ENCODE results near the gene VPS4A.
A peak's percentile ranks its signal among the peaks of the same experiment; 100 is the strongest.
"Not testable (repeated sequence)": the region's sequence is repeated elsewhere in the genome, so short reads cannot be mapped to it uniquely, and the experiment has no call there.

Gene VPS4A

DNA sequence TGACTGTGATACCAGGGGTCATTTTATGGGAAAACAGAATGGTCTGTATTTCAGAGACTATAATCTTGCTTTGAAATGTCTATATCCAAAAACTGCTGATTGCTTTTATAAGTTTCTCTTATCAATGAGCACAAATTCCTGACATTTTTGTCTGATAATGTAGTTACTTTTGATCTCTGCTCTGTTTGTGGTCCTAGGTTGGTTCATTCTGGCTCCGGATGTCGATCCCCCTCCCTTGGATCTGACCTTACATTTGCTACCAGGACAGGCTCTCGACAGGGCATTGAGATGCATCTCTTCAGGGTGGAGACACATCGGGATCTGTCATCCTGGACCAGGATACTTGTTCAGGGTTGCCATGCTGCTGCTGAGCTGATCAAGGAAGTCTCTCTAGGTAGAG, 27.3 kb upstream of the VPS4A start:
- Histone ChIP-seq H3K36me3 (peaks cover 54% of the 10 kb centered on the region), H4K20me1 (no peaks in the 10 kb centered on the region), H3K4me3 (no peak overlapping the region), H3K4me1 (no peaks in the 10 kb centered on the region), H3K9ac (no peak overlapping the region), H3K9me3 (no peaks in the 10 kb centered on the region), H3K27ac (no peak overlapping the region), H3K27me3 (no peaks in the 10 kb centered on the region), H3K4me2 (no peak overlapping the region)
- TF ChIP-seq Cebpa-rat (IDR thresholded peaks at IDR 0.05), result no peak

DNA sequence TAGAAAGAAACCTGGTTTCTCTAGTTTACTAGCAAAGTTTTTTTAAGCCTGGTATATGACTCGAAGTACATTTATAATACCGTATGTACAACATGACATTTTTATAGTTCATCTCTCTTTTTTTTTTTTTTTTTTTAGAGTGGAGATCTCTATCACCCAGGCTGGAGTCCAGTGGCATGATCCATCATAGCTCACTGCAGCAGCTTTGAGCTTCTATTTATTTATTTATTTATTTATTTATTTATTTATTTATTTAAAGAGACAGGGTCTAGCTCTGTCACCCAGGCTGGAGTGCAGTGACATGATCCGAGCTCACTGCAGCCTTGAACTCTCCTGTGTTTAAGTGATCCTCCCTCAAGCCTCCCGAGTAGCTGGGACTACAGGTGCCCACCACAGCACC, 25.9 kb upstream of the VPS4A start:
- Histone ChIP-seq H3K9ac (no peak overlapping the region), H4K20me1 (no peaks in the 10 kb centered on the region), H3K27me3 (no peaks in the 10 kb centered on the region), H3K36me3 (peaks cover 63% of the 10 kb centered on the region), H3K4me3 (no peak overlapping the region), H3K4me1 (no peaks in the 10 kb centered on the region), H3K4me2 (no peak overlapping the region), H3K9me3 (no peaks in the 10 kb centered on the region), H3K27ac (no peak overlapping the region)
- no peak for TF ChIP-seq Cebpa-rat (IDR thresholded peaks at IDR 0.05)

DNA sequence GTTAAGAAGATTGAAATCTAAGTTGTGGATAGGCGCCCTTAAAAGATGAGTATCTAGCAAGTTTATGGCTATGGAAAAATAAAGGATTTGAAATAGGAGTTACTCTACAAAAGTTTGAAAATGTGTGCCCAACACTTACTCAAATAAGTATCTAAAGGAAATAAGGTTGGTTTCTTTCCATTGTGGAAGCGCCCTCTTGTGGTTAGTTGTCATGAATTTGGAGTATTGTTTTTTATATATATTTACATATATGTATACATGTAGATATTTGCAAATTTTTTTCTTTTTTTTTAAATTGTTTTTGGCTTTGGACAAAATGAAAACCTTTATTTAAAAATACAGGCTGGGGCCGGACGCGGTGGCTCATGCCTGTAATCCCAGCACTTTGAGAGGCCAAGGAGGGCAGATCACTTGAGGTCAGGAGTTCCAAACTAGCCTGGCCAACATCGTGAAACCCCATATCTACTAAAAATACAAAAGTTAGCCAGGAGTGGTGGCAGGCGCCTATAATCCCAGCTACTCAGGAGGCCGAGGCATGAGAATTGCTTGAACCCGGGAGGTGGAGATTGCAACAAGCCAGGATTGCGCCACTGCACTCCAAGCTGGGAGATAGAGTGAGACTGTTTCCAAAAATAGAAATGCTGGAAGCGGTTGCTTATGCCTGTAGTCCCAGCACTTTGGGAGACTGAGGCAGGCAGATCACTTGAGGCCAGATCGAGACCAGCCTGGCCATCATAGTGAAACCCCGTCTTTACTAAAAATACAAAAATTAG, 24.0 kb upstream of the VPS4A start:
- Histone ChIP-seq H3K9me3 (no peaks in the 10 kb centered on the region), H3K9ac (no peak overlapping the region), H3K4me3 (no peak overlapping the region), H3K27ac (no peak overlapping the region), H4K20me1 (no peaks in the 10 kb centered on the region), H3K4me1 (no peaks in the 10 kb centered on the region), H3K36me3 (peaks cover 69% of the 10 kb centered on the region), H3K27me3 (no peaks in the 10 kb centered on the region), H3K4me2 (no peak overlapping the region)
- TF ChIP-seq Cebpa-rat (IDR thresholded peaks at IDR 0.05), result no peak

DNA sequence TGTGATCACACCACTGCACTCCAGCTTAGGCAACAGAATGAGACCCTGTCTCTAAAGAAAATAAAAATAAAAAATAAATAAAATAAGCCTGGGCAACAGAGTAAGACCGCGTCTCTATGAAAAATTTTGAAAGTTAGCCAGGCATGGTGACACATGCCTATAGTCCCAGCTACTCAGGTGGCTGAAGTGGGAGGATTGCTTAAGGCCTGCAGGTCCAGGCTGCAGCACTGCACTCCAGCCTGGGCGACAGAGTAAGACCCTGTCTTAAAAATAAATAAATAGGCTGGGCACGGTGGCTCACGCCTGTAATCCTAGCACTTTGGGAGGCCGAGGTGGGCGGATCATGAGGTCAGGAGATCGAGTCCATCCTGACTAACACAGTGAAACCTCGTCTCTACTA, 19.5 kb upstream of the VPS4A start:
- H3K9ac ChIP-seq, H4K20me1 ChIP-seq, H3K4me3 ChIP-seq, H3K27me3 ChIP-seq, H3K4me2 ChIP-seq, H3K9me3 ChIP-seq, H3K4me1 ChIP-seq, H3K27ac ChIP-seq: not testable (repeated sequence)
- peaks cover 41% of the 10 kb centered on the region for H3K36me3 ChIP-seq

- Histone ChIP-seq H3K9me3 (no peaks in the 10 kb centered on the region), H4K20me1 (no peaks in the 10 kb centered on the region), H3K9ac (no peak overlapping the region), H3K4me1 (no peaks in the 10 kb centered on the region), H3K36me3 (peaks cover 32% of the 10 kb centered on the region), H3K4me2 (no peak overlapping the region), H3K27me3 (no peaks in the 10 kb centered on the region), H3K4me3 (no peak overlapping the region), H3K27ac (no peak overlapping the region)
- TF ChIP-seq Cebpa-rat (IDR thresholded peaks at IDR 0.05), result no peak
These were observed 17.7 kb upstream of the VPS4A start for GRCh38 chr16:69293401-69293800.

DNA sequence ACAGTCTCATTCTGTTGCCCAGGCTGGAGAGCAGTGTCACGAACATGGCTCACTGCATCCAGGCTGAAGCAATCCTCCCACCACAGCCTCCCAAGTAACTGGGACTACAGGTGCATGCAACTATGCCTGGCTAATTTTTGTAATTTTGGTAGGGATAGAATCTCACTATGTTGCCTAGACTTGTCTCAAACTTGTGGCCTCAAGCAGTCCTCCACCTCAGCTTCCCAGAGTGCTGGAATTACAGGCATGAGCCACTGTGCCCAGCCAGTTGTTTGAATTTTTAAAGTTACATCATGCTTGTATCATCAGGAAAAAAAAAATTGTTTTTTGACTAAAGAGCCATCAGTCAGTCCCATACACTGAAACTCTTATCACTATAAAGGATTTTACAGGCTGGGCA, 17.1 kb upstream of the VPS4A start:
- Histone ChIP-seq H3K27me3 (no peaks in the 10 kb centered on the region), H3K9me3 (no peaks in the 10 kb centered on the region), H3K27ac (no peak overlapping the region), H3K36me3 (peaks cover 29% of the 10 kb centered on the region), H3K9ac (no peak overlapping the region), H3K4me3 (no peak overlapping the region), H4K20me1 (no peaks in the 10 kb centered on the region), H3K4me1 (no peaks in the 10 kb centered on the region), H3K4me2 (no peak overlapping the region)
- no peak for TF ChIP-seq Cebpa-rat (IDR thresholded peaks at IDR 0.05)

GRCh38 chr16:69296771-69297170, 14.4 kb upstream of the VPS4A start:
- H4K20me1 ChIP-seq, H3K9ac ChIP-seq, H3K4me1 ChIP-seq, H3K27me3 ChIP-seq, H3K4me2 ChIP-seq, H3K4me3 ChIP-seq, H3K27ac ChIP-seq, H3K9me3 ChIP-seq: not testable (repeated sequence)
- H3K36me3 ChIP-seq, result peaks cover 42% of the 10 kb centered on the region

DNA sequence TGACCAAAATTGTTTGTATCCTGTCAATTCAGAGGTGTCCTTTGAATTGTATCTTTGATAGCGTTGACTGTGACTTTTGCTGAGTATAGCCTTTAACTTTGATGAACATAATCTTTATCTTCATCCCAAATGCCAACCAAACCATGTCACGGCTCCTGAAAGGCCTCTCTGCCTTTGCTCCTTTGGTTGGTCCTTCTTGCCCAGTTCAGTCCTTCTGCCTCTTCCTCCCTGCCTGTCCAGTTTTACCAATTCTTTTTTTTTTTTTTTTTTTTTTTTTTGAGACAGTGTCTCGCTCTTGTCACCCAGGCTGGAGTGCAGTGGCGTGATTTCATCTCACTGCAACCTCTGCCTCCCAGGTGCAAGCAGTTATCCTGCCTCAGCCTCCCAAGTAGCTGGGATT, 12.9 kb upstream of the VPS4A start:
- Histone ChIP-seq H3K27me3 (no peaks in the 10 kb centered on the region), H3K36me3 (peaks cover 48% of the 10 kb centered on the region), H3K9me3 (no peaks in the 10 kb centered on the region), H3K4me3 (no peak overlapping the region), H4K20me1 (no peaks in the 10 kb centered on the region), H3K9ac (no peak overlapping the region), H3K4me1 (peaks cover 7% of the 10 kb centered on the region), H3K4me2 (no peak overlapping the region), H3K27ac (no peak overlapping the region)
- no peak for TF ChIP-seq Cebpa-rat (IDR thresholded peaks at IDR 0.05)

- Histone ChIP-seq H3K4me3 (no peak overlapping the region), H3K9ac (no peak overlapping the region), H4K20me1 (no peaks in the 10 kb centered on the region), H3K9me3 (no peaks in the 10 kb centered on the region), H3K4me1 (peaks cover 7% of the 10 kb centered on the region), H3K27me3 (no peaks in the 10 kb centered on the region), H3K27ac (no peak overlapping the region), H3K4me2 (no peak overlapping the region), H3K36me3 (peaks cover 50% of the 10 kb centered on the region)
- no peak for TF ChIP-seq Cebpa-rat (IDR thresholded peaks at IDR 0.05)
These were observed 10.0 kb upstream of the VPS4A start for GRCh38 chr16:69301187-69301586.

- Histone ChIP-seq H3K9ac (no peak overlapping the region), H4K20me1 (no peaks in the 10 kb centered on the region), H3K27me3 (no peaks in the 10 kb centered on the region), H3K36me3 (peaks cover 43% of the 10 kb centered on the region), H3K9me3 (no peaks in the 10 kb centered on the region), H3K4me2 (no peak overlapping the region), H3K4me1 (peaks cover 7% of the 10 kb centered on the region), H3K27ac (no peak overlapping the region), H3K4me3 (no peak overlapping the region)
- no peak for TF ChIP-seq Cebpa-rat (IDR thresholded peaks at IDR 0.05)
These were observed 9.3 kb upstream of the VPS4A start for GRCh38 chr16:69301861-69302260.

- peak overlapping the region; percentile 15; the same call in 1 of the 2 replicates for H3K4me2 ChIP-seq
- no peak for TF ChIP-seq Cebpa-rat (IDR thresholded peaks at IDR 0.05)
These were observed 8.8 kb upstream of the VPS4A start for GRCh38 chr16:69302301-69302700.

More at GRCh38 chr16:69302301-69302700, 8.8 kb upstream of the VPS4A start:
- Histone ChIP-seq H4K20me1 (no peaks in the 10 kb centered on the region), H3K9ac (no peak overlapping the region), H3K27ac (no peak overlapping the region), H3K4me3 (no peak overlapping the region), H3K4me1 (peaks cover 7% of the 10 kb centered on the region), H3K9me3 (no peaks in the 10 kb centered on the region), H3K27me3 (no peaks in the 10 kb centered on the region), H3K36me3 (peaks cover 40% of the 10 kb centered on the region)
